Glomerular visceral epithelial cell (primary cell): ENCODE results near the gene FAM174C.

ENCODE experiments used
- DNase-seq: peaks from one replicate; pipeline ENCODE4 v3.0.0-alpha.2; 2016; ENCODE audit errors: extremely low spot score

Gene FAM174C

GRCh38 chr19:1275260-1275975, at the start of gene FAM174C:
FAM174C (plus strand) TSS chr19:1275530; CDS start chr19:1275550, 20 bp downstream.
- DNase-seq = peak; percentile 98

DNA sequence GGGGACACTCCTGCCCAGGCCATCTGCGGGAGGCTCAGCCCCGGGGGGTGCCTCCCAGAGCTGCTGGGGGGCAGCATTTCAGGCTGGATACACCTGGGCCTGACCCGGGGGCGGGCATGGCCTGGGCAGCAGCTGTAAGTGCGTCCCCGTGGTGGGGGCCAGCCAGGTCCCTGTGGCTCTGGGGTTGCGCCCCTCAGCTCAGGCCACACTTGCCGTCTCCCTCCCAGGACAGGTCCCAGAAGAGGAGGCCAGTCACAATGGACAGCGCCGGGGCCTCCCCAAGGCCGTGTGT, 49.2 kb upstream of the FAM174C start:
- DNase-seq = no peak

DNA sequence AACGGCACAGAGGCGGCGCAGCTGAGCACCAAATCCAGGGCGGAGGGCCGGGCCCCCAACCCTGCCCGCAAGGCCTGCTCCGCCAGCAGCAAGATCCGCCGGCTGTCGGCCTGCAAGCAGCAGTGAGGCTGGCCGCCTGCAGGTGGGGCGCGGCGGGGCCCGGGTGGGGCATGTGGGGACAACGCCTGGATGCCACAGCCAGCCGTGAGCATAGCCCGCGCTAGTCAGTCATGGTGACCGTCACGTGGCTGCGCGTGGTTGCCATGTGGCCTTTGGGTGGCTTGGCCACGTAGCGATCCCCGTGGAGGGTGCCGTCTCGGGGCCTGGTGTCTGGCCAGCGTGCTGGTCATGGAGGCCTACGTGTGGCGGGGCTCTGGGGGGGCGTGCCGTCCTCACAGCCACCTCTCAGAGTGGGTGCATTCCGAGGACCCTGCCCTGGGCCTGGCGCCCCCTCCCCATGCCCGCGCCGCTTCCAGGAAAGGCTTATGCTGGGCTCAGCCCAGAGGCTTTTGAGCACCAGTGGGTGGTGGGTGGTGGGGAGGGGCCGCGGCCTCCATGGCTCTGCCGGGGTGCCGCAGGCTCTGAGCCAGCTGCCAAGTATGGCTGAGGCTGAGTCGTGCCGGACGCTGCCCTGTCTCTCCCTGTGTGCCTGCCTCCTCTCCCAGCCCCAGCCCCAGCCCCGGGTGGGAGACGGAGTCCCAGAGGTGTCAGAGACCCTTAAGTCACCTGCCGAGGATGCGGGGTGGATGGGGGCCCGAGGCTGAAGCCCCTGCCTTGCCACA, 48.6 kb upstream of the FAM174C start:
- no peak for DNase-seq

- DNase-seq = no peak
Observed at GRCh38 chr19:1227304-1228054, 47.9 kb upstream of the FAM174C start.

GRCh38 chr19:1228161-1228957, 47.0 kb upstream of the FAM174C start:
- DNase-seq = no peak

- no peak for DNase-seq
Observed at GRCh38 chr19:1229056-1229923, 46.0 kb upstream of the FAM174C start.

DNA sequence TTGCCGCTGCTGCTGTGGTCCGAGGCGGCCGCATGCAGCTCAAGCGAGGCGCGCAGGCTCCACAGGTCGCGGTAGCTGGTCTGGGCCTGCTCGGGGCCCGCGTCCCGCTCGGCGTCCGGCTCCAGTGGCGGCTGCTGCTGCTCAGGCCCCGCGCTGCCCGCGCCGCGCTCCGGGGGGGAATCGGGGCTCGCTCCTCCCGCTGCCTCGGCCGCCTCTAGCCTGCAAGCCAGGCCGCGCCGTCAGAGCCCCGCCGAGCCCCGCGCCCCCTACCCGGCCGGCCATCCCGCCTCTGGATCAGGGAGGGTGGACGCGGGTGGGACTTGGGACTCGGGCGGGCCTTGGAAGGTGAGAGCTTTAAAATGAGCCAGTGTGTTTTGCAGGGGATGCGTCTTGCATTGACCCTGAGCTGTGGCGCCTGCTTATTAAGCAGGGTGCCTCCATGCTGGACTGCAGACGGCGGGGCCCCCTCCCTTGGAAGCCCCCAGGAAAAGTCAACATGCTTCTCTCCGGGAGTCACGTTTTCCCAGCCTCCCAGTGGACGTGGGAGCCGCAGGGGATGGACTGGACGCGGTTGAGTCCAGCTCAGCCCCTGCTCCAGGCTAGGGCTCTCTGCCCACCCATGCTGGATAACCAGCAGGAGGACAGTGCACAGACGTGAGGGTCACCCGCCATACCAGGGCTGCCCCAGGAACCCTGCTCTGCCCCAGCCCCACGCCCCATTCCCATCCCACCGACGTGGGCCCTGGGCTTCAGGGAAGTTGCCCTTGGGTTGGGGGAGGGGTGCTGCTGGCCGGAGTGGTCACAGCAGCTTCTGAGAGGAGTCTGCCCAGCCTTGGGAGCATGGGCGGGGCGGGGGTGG, 45.2 kb upstream of the FAM174C start:
- no peak for DNase-seq

DNA sequence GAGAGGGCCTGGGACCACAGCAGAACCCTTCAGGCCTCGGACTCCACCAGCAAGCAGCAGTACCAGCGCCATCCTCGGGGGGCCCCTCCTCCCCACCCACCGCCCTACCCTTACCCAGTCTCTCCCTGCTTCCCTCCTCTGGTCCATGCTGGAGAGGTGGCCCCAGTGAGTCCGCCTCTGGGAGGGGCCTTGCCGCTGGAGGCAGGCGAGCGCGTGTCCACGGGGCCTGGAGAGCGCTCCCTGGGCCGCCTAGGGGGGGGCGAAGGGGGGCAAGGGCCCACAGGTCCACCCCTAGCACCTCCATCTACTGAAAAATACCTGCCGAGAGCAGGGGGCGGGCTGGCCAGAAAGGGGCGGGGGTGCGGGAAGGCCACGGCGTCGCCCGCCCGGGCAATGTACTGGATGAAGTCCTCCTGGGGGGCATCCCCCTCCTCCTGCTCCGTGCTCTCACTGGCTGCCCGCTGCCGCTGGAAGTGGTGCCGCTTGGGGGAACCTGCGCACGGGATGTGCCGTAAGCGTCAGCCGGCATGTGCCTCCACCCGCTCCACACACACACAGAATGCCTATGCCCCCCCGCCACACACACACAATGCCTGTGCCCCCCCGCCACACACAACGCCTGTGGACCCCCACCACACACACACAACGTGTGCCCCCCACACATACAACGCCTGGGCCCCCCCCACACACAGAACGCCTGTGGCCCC, 44.4 kb upstream of the FAM174C start:
- no peak for DNase-seq

- DNase-seq = no peak
Observed at GRCh38 chr19:1231729-1232637, 43.3 kb upstream of the FAM174C start.

- peak; percentile 72 for DNase-seq
Observed at GRCh38 chr19:1232652-1233072, 42.7 kb upstream of the FAM174C start.

- no peak for DNase-seq
Observed at GRCh38 chr19:1233115-1233667, 42.1 kb upstream of the FAM174C start.

DNA sequence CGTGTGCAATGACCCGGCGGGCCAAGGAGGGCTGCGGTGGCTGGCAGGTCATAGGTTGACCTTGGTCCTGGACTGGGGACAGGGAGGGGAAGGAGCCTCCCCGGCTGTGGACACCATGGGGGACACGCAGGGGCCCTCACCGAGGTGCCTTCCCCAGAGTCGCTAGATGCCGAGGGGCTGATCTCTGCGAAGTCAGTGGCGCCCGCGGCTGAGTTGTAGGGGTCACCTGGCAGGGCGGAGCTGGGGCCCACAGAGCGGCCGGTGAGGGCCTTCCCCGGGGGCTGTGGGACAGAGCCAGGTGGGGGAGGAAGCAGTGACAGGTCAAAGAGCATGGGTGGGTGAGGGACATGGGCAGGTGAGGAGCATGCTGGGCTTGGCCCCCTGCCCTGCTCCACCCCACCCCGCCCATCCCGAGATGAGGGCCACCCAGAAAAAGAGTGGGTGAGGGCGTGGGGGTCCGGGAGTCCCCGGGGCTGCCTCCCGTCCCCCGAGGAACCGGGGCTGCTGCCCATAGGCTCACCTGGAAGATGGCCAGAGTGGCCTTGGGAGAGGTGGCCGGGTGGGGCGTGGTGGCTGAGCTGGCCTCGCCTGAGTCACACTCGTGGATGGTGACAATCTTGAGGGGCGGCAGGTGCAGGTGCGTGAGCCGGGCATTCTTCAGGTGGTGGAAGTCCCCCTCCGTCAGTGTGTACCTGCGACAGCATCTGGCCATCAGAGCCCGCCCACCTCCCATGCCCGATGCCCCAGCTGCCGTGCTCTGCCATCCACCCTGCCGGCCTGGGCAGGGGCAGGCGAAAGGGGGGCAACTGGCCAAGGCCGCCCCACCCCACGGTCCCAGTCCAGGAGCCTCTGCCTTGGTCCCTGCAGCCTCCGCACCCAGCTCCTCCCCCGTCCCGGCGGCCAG, 41.0 kb upstream of the FAM174C start:
- DNase-seq = no peak

- no peak for DNase-seq
Observed at GRCh38 chr19:1234955-1235380, 40.4 kb upstream of the FAM174C start.

DNA sequence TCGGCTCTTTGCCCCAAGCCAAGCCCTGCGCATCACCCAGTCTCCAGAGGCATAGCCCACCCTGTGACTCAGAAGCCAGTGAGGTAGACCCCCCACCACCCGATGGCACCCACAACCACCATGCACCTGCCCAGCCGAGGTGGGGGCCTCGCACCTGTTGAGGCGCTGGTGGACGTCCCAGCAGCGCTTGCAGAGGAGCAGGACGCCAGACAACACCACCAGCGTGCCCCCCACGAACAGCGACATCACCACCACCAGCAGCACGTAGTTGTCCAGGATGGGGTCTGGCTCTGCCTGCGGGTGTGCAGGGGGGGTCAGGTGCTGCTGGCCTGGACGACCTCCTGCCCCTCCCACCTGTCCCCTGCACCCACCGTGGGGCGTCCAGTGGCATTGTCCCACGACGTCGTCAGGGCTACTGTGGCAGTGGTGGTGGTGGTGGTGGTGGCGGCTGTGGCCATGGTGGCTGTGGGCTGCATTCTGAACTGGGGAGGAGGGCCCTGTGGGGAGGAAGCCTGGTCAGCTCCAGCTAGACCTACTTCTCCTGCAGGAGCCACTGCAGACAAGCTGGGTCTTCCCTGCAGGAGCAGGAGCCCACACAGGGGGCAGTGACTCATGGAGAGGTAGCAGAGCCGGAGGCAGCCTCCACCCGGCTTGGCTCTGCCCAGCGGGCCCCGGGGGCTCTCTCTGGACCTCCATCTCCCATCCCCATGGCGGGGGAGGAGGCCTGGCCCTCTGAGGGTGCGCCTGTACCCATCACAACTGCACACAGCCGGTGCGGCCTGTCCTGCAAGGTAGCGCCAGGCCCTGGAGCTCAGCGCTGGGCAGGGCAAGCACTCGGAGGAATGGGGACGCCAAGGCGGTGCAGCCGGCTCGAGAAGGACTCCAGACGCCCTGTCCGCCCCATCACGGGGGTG, 39.4 kb upstream of the FAM174C start:
- DNase-seq = peak; percentile 65

- DNase-seq = no peak
Observed at GRCh38 chr19:1236576-1236975, 38.8 kb upstream of the FAM174C start.
